Smooth muscle cell (in vitro differentiated cells): ENCODE data around the gene ADAMTS2. TPM values are rescaled to one million over a fixed set of nuclear protein-coding genes. Genes with fewer than 3 reads are reported as not detected.

Source experiments
- DNase-seq: peaks from one replicate; lab custom pipeline; 2025; ENCODE audit not compliant: unreplicated experiment; lab: John Stamatoyannopoulos, UW
- H2AFZ ChIP-seq: fragments of 200-600 bp; sonication (generic); 2 replicates; pipeline ENCODE4 v1.6.0; 2016; ENCODE audit warnings: antibody characterized with exemption, low read depth, mild to moderate bottlenecking
- H3F3A ChIP-seq: fragments of 200-600 bp; sonication (generic); 2 replicates; pipeline ENCODE4 v1.6.0; 2017; ENCODE audit warnings: antibody characterized with exemption, low read depth
- H3K27ac ChIP-seq: fragments of 200-600 bp; sonication (generic); 2 replicates; pipeline ENCODE4 v1.5.1; 2016; ENCODE audit warnings: low read depth, mild to moderate bottlenecking
- H3K27me3 ChIP-seq: fragments of 200-600 bp; sonication (generic); 2 replicates; pipeline ENCODE4 v1.6.1; 2016; ENCODE audit warnings: low read depth, mild to moderate bottlenecking
- H3K36me3 ChIP-seq: fragments of 200-600 bp; sonication (generic); 2 replicates; pipeline ENCODE4 v1.5.1; 2016; ENCODE audit warnings: low read depth
- H3K4me1 ChIP-seq: fragments of 200-600 bp; sonication (generic); 2 replicates; pipeline ENCODE4 v1.5.1; 2016; ENCODE audit warnings: low read depth
- H3K4me2 ChIP-seq: fragments of 200-600 bp; sonication (generic); 2 replicates; pipeline ENCODE4 v1.6.0; 2016; ENCODE audit warnings: mild to moderate bottlenecking
- H3K4me3 ChIP-seq: fragments of 200-600 bp; sonication (generic); 2 replicates; pipeline ENCODE4 v1.5.1; 2016; ENCODE audit warnings: mild to moderate bottlenecking
- H3K79me2 ChIP-seq: fragments of 200-600 bp; sonication (generic); 2 replicates; pipeline ENCODE4 v1.6.0; 2016; ENCODE audit warnings: low read depth, mild to moderate bottlenecking
- H3K9ac ChIP-seq: fragments of 200-600 bp; sonication (generic); 2 replicates; pipeline ENCODE4 v1.6.0; 2016; ENCODE audit warnings: low read depth
- H3K9me3 ChIP-seq: fragments of 200-600 bp; sonication (generic); replicated peaks from 2 replicates; pipeline ENCODE4 v1.5.1; 2016; ENCODE audit warnings: low read depth
- H4K20me1 ChIP-seq: fragments of 200-600 bp; sonication (generic); 2 replicates; pipeline ENCODE4 v1.6.0; 2016; ENCODE audit warnings: low read depth
- WGBS: methylation state at CpG from one replicate; pipeline ENCODE4 v1.1.7; 2016; ENCODE audit warnings: low lambda C conversion rate; 5-methylcytosine and 5-hydroxymethylcytosine counted together
- polyA plus RNA-seq: library from polyadenylated mRNA; unstranded; fragments of >200 nt; fragmentation: Nextera tagmentation; extraction: Ambion mirVana; gene quantifications from 2 replicates; pipeline ENCODE4 v1.2.1, GENCODE V29; 2016
- total RNA-seq: library from RNA; depleted of rRNA; stranded (reverse); fragments of >200 nt; gene quantifications from 2 replicates; pipeline ENCODE4 v1.2.3, GENCODE V29; 2014
- TF ChIP-seq, protein P1 (sequence below): fragments of 200-600 bp; sonication (generic); IDR thresholded peaks from 2 replicates; pipeline ENCODE4 v1.5.1; 2017; ENCODE audit warnings: borderline replicate concordance, mild to moderate bottlenecking, antibody characterized with exemption; ENCODE audit not compliant: insufficient read depth, poor library complexity, severe bottlenecking

The ADAMTS2 gene
- total and polyA plus RNA-seq, 2 experiments from 2014 or later: 22.8 to 37.5 TPM

DNA sequence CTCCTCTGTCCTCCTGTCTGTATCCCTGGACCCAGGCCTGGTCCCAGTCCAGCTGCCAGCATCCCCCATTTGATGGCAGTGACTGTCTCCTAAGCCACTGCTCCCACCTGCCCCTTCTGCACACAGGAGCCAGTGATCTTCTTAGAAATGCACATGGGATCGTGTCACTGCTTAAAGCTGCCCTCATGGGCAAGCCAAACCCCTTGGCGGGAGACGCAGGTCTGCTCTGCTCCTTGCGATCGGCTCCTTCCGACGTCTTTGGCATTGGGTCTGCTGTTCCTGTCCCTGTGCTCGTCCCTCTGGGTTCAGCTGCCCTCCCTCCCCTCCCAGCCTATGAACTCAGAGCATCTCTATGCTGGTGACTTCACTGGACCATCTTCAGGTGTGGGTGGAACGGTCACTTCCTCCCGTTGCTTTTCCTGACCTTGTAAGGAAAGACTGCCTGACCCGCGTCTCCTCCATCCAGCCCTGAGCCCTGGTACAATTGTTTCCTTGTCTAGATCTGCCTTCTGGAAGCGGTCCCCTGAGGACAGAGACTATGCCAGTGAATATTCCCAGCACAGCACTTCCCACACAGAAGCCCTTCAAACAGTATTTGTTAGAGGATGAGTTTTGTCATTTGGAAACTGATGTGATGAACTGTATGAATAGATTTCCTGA lies 168.6 kb downstream of the ADAMTS2 start:
- H3K79me2 ChIP-seq: no peaks in the 10 kb centered on the region
- no peaks in the 10 kb centered on the region for H3K27me3 ChIP-seq
- no peak overlapping the region for H2AFZ ChIP-seq
- no peaks in the 10 kb centered on the region for H3K9me3 ChIP-seq
- no peak overlapping the region for H3K4me3 ChIP-seq
- H4K20me1 ChIP-seq: no peaks in the 10 kb centered on the region
- no peak overlapping the region for H3K27ac ChIP-seq
- H3F3A ChIP-seq: no peaks in the 10 kb centered on the region
- H3K4me1 ChIP-seq: no peaks in the 10 kb centered on the region
- 88% methylated on average over 13 of the region's 13 CpGs for WGBS
- DNase-seq: no peak
- H3K4me2 ChIP-seq: no peak overlapping the region
- H3K9ac ChIP-seq: no peak overlapping the region
- TF ChIP-seq, protein P1, sequence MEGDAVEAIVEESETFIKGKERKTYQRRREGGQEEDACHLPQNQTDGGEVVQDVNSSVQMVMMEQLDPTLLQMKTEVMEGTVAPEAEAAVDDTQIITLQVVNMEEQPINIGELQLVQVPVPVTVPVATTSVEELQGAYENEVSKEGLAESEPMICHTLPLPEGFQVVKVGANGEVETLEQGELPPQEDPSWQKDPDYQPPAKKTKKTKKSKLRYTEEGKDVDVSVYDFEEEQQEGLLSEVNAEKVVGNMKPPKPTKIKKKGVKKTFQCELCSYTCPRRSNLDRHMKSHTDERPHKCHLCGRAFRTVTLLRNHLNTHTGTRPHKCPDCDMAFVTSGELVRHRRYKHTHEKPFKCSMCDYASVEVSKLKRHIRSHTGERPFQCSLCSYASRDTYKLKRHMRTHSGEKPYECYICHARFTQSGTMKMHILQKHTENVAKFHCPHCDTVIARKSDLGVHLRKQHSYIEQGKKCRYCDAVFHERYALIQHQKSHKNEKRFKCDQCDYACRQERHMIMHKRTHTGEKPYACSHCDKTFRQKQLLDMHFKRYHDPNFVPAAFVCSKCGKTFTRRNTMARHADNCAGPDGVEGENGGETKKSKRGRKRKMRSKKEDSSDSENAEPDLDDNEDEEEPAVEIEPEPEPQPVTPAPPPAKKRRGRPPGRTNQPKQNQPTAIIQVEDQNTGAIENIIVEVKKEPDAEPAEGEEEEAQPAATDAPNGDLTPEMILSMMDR: no peak
- no peaks in the 10 kb centered on the region for H3K36me3 ChIP-seq

GRCh38 chr5:179176166-179176565 lies 169.1 kb downstream of the ADAMTS2 start:
- Histone ChIP-seq H3K36me3 (no peaks in the 10 kb centered on the region), H2AFZ (no peak overlapping the region), H3F3A (no peaks in the 10 kb centered on the region), H3K9me3 (no peaks in the 10 kb centered on the region), H3K27me3 (no peaks in the 10 kb centered on the region), H3K27ac (no peak overlapping the region), H4K20me1 (no peaks in the 10 kb centered on the region), H3K4me3 (no peak overlapping the region), H3K9ac (no peak overlapping the region), H3K4me1 (no peaks in the 10 kb centered on the region), H3K4me2 (no peak overlapping the region), H3K79me2 (no peaks in the 10 kb centered on the region)
- TF ChIP-seq, protein P1: no peak
- 89% methylated on average over 7 of the region's 7 CpGs for WGBS
- DNase-seq: no peak

DNA sequence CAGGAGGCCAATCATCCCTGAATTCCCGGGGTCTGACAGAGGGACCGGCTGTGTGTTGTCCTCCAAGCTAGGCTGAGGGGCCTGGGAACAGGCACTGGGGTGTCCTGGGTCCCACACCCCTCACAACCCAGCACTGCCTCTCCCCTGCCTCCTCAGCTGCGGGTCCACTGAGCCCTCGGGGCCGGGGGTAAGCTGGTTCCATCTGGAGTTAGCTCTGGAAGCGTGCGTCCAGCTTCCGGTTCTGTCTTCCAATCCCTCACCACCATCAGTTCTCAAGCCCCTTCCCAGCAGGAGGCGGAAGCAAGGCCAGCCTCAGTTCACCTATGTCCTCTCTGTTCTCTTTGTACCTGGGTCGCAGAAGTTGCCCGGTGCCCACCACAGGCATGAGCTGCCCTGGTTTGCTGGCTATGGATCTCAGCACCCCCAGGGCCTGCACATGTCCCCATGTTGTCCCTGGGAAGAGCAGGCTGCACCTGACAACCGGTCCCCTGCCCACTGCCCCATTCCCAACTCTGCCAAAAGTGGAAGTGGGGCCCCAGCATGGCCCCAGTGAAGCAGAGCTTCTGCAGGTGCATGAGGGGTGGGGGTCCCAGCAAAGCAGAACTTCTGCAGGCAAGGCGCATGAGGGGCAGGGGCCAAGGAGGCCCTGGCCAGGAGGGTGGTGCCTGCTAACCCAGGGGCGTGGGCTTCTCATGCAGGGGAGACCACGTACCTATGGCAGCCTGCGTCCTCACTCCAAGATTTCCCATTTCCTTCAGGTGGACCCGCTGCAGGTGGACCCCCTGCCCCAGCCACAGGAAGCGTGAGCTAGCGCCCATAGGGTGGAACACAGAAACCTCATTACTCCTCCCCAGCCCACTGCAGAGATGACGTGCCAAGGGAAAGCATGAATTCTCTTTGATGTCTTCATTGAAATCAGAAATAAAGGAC lies 173.2 kb downstream of the ADAMTS2 start:
- WGBS: 97% methylated on average over 20 of the region's 20 CpGs

More for the DNA sequence above, 173.2 kb downstream of the ADAMTS2 start:
- Histone ChIP-seq H3K27ac (no peak overlapping the region), H3K4me1 (no peaks in the 10 kb centered on the region), H3K79me2 (no peaks in the 10 kb centered on the region), H3K36me3 (no peaks in the 10 kb centered on the region), H3K9ac (no peak overlapping the region), H3K4me3 (no peak overlapping the region), H3F3A (no peaks in the 10 kb centered on the region), H4K20me1 (no peaks in the 10 kb centered on the region), H3K4me2 (no peak overlapping the region), H3K9me3 (no peaks in the 10 kb centered on the region), H3K27me3 (no peaks in the 10 kb centered on the region), H2AFZ (no peak overlapping the region)
- DNase-seq: no peak
- TF ChIP-seq, protein P1: no peak
